ENCODE results near the gene AURKB.

DNA sequence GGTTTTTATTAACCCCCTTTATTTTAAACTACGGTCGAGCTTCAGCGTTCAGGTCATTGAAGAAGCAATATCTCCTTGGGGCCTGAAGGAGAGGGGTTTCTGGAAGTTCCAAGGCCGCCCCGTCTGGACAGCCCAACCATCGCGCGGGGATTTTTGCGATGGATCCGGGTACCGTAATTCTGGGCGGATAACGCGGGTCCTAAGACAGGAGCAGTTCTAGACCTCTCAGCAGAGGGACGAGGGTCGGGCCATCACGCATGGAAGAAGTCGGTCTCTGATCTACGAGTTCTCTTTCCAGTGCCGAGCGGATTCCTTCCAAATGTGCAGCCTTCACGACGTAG is 24.0 kb downstream of the AURKB start:
- TF ChIP-seq, protein P1, sequence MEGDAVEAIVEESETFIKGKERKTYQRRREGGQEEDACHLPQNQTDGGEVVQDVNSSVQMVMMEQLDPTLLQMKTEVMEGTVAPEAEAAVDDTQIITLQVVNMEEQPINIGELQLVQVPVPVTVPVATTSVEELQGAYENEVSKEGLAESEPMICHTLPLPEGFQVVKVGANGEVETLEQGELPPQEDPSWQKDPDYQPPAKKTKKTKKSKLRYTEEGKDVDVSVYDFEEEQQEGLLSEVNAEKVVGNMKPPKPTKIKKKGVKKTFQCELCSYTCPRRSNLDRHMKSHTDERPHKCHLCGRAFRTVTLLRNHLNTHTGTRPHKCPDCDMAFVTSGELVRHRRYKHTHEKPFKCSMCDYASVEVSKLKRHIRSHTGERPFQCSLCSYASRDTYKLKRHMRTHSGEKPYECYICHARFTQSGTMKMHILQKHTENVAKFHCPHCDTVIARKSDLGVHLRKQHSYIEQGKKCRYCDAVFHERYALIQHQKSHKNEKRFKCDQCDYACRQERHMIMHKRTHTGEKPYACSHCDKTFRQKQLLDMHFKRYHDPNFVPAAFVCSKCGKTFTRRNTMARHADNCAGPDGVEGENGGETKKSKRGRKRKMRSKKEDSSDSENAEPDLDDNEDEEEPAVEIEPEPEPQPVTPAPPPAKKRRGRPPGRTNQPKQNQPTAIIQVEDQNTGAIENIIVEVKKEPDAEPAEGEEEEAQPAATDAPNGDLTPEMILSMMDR (IDR thresholded peaks at IDR 0.05), result peak in 1 of 4 donors; percentile 37
- no peak for TF ChIP-seq POLR2A (IDR thresholded peaks at IDR 0.05)

Measured in right lobe of liver (tissue), 4 donors.